Thymus (tissue), 11 donors: ENCODE data around the gene CACNA2D3. TPM values are rescaled to one million over a fixed set of nuclear protein-coding genes. Genes with fewer than 3 reads are reported as not detected.

Source experiments
- DNase-seq, 9 donors: peaks; one replicate each; pipeline ENCODE4 v3.0.0-alpha.2; 2013; ENCODE audit warnings: low spot score in 9 of 9, low read depth in 6 of 9, missing footprints in 1 of 9
- H3K27ac ChIP-seq, 2 donors: one replicate each; pipeline ENCODE4 v1.5.1; 2013; ENCODE audit warnings: control low read depth in 1 of 2, low read depth in 1 of 2, low read length in 1 of 2, mild to moderate bottlenecking in 1 of 2, moderate library complexity in 1 of 2
- H3K27me3 ChIP-seq, 2 donors: one replicate each; pipeline ENCODE4 v1.5.1; 2013; ENCODE audit warnings: low read length in 1 of 2; ENCODE audit not compliant: control insufficient read depth in 2 of 2, insufficient read depth in 1 of 2
- H3K36me3 ChIP-seq, 2 donors: one replicate each; pipeline ENCODE4 v1.5.1; 2013; ENCODE audit warnings: low read length in 1 of 2, mild to moderate bottlenecking in 1 of 2, moderate library complexity in 1 of 2; ENCODE audit not compliant: control insufficient read depth in 2 of 2, insufficient read depth in 2 of 2
- H3K4me1 ChIP-seq, 2 donors: one replicate each; pipeline ENCODE4 v1.5.1; 2013; ENCODE audit warnings: low read length in 2 of 2; ENCODE audit not compliant: control insufficient read depth in 2 of 2, insufficient read depth in 2 of 2
- H3K4me3 ChIP-seq, 2 donors: one replicate each; pipeline ENCODE4 v1.5.1; 2013; ENCODE audit warnings: low read length in 2 of 2, control low read depth in 1 of 2, mild to moderate bottlenecking in 1 of 2
- H3K9me3 ChIP-seq, 2 donors: one replicate each; pipeline ENCODE4 v1.5.1; 2013; ENCODE audit warnings: low read length in 1 of 2, mild to moderate bottlenecking in 1 of 2; ENCODE audit not compliant: control insufficient read depth in 2 of 2, insufficient read depth in 1 of 2
- whole genome bisulfite sequencing: extraction: QIAGEN DNeasy Blood & Tissue Kit; methylation state at CpG from one replicate; pipeline ENCODE4 v1.1.7; 2013; 5-methylcytosine and 5-hydroxymethylcytosine counted together
- polyA plus RNA-seq: library from polyadenylated mRNA; stranded (reverse); fragments of 200-250 nt; gene quantifications from one replicate; pipeline ENCODE4 v1.2.3, GENCODE V29; 2013
- total RNA-seq: library from RNA; stranded (reverse); fragments of 120-200 nt; gene quantifications from one replicate; pipeline ENCODE4 v1.2.4, GENCODE V29; 2013
- donor health status: healthy.

Gene CACNA2D3
- total and polyA plus RNA-seq, 2 donors: 1.8 to 2.1 TPM

- WGBS: 85% methylated on average over 4 of the region's 4 CpGs
- no peaks in the 10 kb centered on the region for H3K9me3 ChIP-seq
These were observed 389.5 kb downstream of the CACNA2D3 start for GRCh38 chr3:54511766-54512365.

GRCh38 chr3:54514006-54514405, 391.7 kb downstream of the CACNA2D3 start:
- H3K27ac ChIP-seq: no peak overlapping the region
- no peak for DNase-seq
- no peaks in the 10 kb centered on the region for H3K36me3 ChIP-seq
- H3K9me3 ChIP-seq: no peaks in the 10 kb centered on the region
- no peaks in the 10 kb centered on the region for H3K4me1 ChIP-seq
- H3K27me3 ChIP-seq: no peaks in the 10 kb centered on the region
- WGBS: 96% methylated on average over 2 of the region's 2 CpGs
- H3K4me3 ChIP-seq: no peak overlapping the region

More at GRCh38 chr3:54511766-54512365, 389.5 kb downstream of the CACNA2D3 start:
- H3K27me3 ChIP-seq: no peaks in the 10 kb centered on the region
- no peaks in the 10 kb centered on the region for H3K4me1 ChIP-seq
- no peak overlapping the region for H3K27ac ChIP-seq
- no peak for DNase-seq
- no peak overlapping the region for H3K4me3 ChIP-seq
- no peaks in the 10 kb centered on the region for H3K36me3 ChIP-seq

GRCh38 chr3:54514416-54514815, 392.1 kb downstream of the CACNA2D3 start:
- Histone ChIP-seq H3K4me1 (no peaks in the 10 kb centered on the region), H3K36me3 (no peaks in the 10 kb centered on the region), H3K27me3 (no peaks in the 10 kb centered on the region), H3K4me3 (no peak overlapping the region), H3K9me3 (no peaks in the 10 kb centered on the region), H3K27ac (no peak overlapping the region)
- WGBS: 92% methylated on average over 6 of the region's 6 CpGs
- DNase-seq: no peak

DNA sequence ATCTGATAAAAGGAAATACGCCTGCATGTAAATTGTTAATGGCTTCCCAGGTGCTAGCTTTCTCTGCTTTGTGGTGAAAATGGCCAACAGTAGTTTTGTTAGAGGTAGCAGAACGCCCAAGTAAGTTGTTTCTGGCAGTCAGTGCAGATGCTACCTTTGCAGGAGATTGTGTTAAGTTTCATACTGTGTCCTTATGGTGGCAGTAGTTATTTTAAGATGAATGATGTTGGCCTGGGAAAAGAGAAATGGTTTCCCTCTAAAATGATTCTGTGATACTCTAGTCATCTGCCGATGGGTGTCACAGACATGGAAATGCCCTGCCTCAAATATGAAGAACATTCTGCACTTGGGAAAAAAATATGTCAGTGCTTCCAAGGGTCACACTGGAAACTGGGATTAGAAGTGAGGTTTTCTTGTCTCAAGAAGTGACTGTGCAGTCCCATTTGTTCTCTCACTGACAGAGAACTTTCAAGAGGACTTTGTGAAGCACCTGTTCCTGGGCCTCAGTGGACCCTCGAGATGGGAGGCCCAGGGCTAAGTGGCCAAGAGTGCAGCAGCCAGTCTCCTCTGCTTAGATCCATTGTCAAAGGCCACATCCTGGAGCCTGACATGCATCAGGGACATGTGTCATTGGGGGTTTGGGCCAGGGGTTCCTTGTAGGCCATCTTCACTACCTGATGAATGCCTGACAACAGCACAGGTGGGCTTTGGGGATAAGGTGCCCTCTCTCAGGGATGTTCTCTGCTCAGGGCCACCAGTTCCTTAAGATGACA, 393.3 kb downstream of the CACNA2D3 start:
- no peaks in the 10 kb centered on the region for H3K4me1 ChIP-seq
- no peak overlapping the region for H3K4me3 ChIP-seq
- H3K36me3 ChIP-seq: no peaks in the 10 kb centered on the region
- H3K9me3 ChIP-seq: no peaks in the 10 kb centered on the region
- H3K27ac ChIP-seq: no peak overlapping the region
- 83% methylated on average over 4 of the region's 4 CpGs for WGBS
- DNase-seq: no peak
- no peaks in the 10 kb centered on the region for H3K27me3 ChIP-seq

GRCh38 chr3:54517424-54517823, 395.1 kb downstream of the CACNA2D3 start:
- DNase-seq: no peak
- Histone ChIP-seq H3K9me3 (no peaks in the 10 kb centered on the region), H3K36me3 (no peaks in the 10 kb centered on the region), H3K27ac (no peak overlapping the region), H3K27me3 (no peaks in the 10 kb centered on the region), H3K4me3 (no peak overlapping the region), H3K4me1 (no peaks in the 10 kb centered on the region)
- 75% methylated on average over 8 of the region's 8 CpGs for WGBS

DNA sequence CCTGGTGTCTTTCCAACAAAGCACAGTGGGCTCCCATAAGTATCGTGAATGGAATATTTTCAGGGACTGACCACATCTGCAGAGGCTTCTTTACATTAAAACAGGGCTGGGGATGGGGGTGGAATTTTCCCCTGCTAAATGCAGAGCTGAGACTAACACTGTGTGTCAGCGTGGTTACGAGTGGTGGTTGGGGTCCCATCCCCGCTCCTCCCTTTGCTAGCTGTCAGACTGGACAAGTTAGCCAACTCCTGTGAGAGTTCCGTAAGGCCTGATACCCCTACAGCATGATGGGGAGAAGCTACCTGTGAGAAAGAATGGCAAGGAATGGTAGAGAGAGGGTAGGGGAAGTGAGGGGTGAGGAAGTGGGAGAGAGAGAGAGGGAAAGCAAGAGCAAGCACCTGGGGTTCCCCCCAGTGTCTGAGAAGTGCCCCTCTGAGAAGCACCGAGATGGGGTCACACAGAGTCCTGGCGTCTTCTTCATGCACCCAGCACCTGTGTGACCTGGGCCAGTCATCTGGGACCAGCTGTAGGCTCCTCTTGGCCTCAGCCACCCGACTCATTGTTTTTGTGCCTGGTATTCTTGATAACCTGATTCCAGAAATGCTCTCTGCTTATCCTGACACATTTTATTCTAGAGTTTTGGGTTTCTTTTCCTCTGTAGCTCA, 395.8 kb downstream of the CACNA2D3 start:
- no peaks in the 10 kb centered on the region for H3K36me3 ChIP-seq
- H3K27ac ChIP-seq: no peak overlapping the region
- no peaks in the 10 kb centered on the region for H3K4me1 ChIP-seq
- H3K9me3 ChIP-seq: no peaks in the 10 kb centered on the region
- no peak overlapping the region for H3K4me3 ChIP-seq
- DNase-seq: no peak
- H3K27me3 ChIP-seq: no peaks in the 10 kb centered on the region
- 89% methylated on average over 8 of the region's 8 CpGs for WGBS

DNA sequence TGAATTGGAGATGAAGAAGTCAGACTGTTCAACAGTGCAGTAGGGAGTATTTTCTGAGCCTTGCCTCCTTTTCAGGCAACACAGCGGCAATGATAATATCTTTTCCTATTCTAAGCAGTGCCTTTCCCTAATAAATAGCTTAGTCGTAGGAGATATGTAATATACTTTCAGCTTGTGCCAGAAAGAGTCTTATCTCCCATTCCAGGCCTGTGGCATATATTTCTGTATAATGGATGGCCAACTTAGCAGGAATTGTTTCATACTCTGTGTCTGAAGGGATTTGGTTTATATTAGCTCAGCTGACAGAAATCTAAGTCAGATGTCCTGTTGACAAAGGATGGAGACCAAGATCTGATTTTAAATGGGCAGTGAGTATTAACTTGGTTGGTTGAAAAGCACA, 397.1 kb downstream of the CACNA2D3 start:
- Histone ChIP-seq H3K27ac (no peak overlapping the region), H3K4me3 (no peak overlapping the region), H3K36me3 (no peaks in the 10 kb centered on the region), H3K27me3 (no peaks in the 10 kb centered on the region), H3K9me3 (no peaks in the 10 kb centered on the region), H3K4me1 (no peaks in the 10 kb centered on the region)
- 90% methylated on average over 2 of the region's 2 CpGs for WGBS
- no peak for DNase-seq

- no peak for DNase-seq
- H3K4me3 ChIP-seq: no peak overlapping the region
- no peak overlapping the region for H3K27ac ChIP-seq
- no peaks in the 10 kb centered on the region for H3K27me3 ChIP-seq
- no peaks in the 10 kb centered on the region for H3K4me1 ChIP-seq
- H3K9me3 ChIP-seq: no peaks in the 10 kb centered on the region
- WGBS: 87% methylated on average over 2 of the region's 2 CpGs
- H3K36me3 ChIP-seq: no peaks in the 10 kb centered on the region
These were observed 397.7 kb downstream of the CACNA2D3 start for GRCh38 chr3:54520060-54520459.

- Histone ChIP-seq H3K36me3 (no peaks in the 10 kb centered on the region), H3K4me1 (no peaks in the 10 kb centered on the region), H3K9me3 (no peaks in the 10 kb centered on the region), H3K4me3 (no peak overlapping the region), H3K27me3 (no peaks in the 10 kb centered on the region), H3K27ac (no peak overlapping the region)
- 85% methylated on average over 5 of the region's 5 CpGs for WGBS
- DNase-seq: no peak
These were observed 405.2 kb downstream of the CACNA2D3 start for GRCh38 chr3:54527521-54527920.
